ENCODE data around the gene CFD.

GRCh38 chr19:866769-867300 lies 7.4 kb downstream of the CFD start:
- TF ChIP-seq CTCF (IDR thresholded peaks at IDR 0.05; ENCODE audit: low read depth, low read length, poor library complexity, severe bottlenecking) (no peak), EZH2phosphoT487 (IDR thresholded peaks at IDR 0.05; ENCODE audit: borderline replicate concordance, low read length) (no peak)
